ENCODE results near the gene RAD51B.

Gene RAD51B

GRCh38 chr14:68569970-68570409, 750.4 kb downstream of the RAD51B start:
- DNase-seq: no peak

- DNase-seq: no peak
Observed at GRCh38 chr14:68571114-68571591, 751.6 kb downstream of the RAD51B start.

GRCh38 chr14:68571928-68572525, 752.4 kb downstream of the RAD51B start:
- no peak for DNase-seq

DNA sequence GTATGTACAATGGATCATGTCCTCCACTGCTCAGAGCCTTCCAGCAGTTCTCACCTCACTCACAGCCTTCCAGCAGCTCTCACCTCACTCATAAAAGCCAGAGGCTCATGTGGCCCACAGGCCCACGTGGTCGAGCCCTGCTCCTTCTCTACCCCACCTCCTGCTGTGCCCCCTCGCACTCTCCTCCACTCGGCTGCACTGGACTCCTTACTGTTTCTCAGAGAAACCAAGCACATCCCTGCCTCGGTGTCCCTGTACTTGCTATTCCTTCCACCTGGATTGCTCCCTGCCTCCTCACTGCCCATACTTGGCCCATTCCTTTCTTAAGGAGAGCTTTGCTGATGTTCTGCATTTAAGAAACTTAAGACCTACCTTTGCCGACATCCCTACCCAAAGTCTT, 753.5 kb downstream of the RAD51B start:
- no peak for DNase-seq

- no peak for DNase-seq
Observed at GRCh38 chr14:68573722-68574121, 754.1 kb downstream of the RAD51B start.

DNA sequence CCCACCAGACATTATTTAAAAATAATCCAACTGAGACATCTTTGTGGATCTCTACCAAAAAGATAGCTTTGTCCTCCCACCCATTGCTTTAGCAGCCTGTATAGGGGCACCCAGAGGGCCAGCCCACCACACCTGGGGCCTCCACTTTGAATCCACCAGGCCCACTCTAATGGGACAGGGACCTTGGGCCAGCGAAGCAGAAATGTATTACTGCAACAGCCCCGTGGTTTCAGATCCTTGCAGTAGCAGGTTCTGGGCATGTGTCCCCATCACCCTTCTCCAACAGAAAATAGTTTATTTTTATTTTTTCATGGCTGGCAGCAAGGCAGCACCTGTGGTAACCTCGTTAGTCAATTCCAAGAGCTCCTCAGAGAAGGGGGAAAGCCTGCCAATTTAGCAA, 754.9 kb downstream of the RAD51B start:
- no peak for DNase-seq

GRCh38 chr14:68574906-68575305, 755.3 kb downstream of the RAD51B start:
- DNase-seq: no peak

DNA sequence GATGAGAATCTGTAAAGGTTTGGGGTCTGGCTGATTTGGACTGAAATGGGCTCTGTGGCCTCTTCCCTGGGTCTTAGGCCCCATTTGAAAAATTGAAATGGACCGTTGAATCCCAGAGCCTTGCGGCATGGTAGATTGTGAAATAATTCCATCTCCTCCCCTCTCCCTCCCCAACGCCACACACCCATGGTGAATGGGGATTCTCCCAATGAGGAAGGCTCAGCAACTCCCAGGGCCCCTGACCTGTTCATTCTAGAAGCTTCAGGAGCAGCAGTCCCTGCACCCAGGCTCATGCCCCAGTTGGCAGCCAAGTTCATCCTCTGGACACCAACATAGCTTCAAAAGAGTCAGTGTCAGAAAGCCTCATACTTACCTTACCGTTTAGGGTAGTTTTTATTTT, 755.8 kb downstream of the RAD51B start:
- DNase-seq: no peak

GRCh38 chr14:68576031-68576430, 756.5 kb downstream of the RAD51B start:
- DNase-seq: no peak

GRCh38 chr14:68576496-68577244, 757.1 kb downstream of the RAD51B start:
- no peak for DNase-seq

DNA sequence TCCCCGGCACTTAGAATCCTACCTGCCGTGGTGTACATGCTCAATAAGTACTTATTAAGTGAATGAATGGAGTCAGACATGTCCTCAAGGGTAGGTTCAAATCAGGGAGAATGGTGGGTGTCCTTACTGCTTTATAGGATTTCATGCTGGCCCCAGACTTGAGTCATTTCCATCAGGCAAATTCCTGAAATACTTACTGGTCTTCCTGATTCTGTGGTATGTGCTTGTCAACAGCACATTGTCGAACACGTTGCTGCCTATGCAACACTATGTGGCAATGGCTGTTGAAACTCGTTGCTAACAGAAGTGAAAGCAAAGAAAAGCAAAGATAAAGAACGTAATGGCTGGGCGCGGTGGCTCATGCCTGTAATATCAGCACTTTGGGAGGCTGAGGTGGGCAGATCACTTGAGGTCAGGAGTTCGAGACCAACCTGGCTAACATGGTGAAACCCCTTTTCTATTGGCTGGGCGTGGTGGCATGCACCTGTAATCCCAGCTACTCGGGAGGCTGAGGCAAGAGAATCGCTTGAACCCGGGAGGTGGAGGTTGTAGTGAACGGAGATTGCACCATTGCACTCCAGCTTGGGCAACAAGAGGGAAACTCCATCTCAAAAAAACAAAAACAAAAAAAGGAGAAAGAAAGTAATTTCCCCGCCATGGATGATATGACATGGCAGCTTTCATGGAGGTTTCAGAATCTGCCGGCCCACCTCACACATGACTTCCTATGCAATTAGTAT, 758.4 kb downstream of the RAD51B start:
- no peak for DNase-seq

DNA sequence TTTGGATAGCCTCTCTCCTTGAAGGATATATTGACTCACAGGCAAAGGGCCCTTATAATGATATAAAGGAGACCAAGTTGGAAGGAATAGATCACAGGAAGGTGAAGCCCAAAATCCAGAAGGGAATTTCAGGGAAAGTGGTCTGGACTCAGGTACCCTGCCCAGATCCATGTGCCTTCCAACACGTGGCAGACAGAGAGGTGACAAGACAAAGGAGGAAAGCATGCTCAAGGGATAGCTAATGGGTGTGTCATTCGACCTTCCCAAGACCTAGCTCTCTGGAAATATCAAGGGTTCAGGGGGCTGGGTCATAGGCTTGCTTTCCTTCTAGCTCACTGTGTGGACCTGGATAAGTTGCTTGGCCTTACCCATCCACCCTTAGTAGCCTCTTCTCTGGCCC, 759.0 kb downstream of the RAD51B start:
- no peak for DNase-seq

DNA sequence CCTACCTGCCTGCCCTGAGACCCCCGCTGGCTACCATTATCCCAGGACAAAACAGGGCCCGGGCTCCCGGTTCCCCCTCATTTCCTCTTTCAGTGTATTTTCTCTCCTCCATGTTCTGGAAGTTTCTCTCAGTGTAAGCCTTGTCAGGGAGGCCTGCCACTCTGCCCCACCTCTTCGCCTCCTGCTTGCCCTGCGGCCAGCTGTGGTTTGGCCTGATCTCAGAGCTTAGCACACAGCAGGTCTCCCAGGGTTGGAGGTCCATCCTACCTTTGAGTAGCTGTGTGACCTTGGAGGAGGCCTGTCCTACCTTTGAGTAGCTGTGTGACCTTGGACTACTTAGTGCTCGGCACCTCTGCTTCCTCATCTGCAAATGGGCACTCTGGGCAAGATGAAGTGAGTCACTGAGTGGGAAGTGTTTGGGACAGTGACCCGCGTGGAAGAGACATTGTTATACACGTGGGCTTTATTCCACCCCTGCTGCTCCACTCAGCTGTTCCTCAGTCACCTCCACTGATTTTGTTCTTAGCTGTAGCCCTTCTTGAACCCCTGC, 760.6 kb downstream of the RAD51B start:
- DNase-seq: no peak

GRCh38 chr14:68580671-68581070, 761.1 kb downstream of the RAD51B start:
- no peak for DNase-seq

DNA sequence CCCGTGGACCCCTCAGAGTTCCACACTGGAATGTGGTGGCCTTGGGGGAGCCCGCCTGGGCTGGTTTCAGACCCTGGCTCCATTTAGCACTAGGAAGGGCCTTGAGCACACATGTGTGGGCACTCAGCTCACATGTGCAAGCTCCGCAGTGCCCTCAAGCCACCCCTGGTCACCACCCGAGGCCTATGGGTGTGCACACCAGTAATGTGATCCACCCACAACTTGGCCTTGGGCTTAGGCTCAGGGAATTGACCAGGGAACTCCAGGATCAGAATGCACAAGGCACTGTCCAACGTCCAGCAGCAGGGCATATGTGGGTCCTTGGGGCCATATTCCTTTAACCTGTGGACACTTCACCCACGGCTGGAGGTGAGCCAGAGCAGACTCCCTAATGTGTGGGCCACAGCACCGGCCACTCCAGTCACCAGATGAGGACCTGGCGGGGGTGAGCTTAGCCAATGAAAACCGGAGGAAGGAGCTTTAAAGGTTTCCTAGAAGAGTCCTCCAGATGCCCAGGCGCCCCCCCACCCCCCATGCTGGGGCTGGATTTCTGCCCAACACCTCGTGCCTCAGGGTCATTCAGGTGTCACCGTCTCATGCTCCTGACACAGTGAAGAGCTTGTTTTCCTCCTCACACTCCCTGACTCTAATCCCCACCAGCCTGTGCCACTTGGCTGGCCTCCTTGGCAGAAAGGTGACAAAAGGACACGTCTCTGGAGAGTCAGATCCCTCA, 764.1 kb downstream of the RAD51B start:
- DNase-seq: no peak

DNA sequence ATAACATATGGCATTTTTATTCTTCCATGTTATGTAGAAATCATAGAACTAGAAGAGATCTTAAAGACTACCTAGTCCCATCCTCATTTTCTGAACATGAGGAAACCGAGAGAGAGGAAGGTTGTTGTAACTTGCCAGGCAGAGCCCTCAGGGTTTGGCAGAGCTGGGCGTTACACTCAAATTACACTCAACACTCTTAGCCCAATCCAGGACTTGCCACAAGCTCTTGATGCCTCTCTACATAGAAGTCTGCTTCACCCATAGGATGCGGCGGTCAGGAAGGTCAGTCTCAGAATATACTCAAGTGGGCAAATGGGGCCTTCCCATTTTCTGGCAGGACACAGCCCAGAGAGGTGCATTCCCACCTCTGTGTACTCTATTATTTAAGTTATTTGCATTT, 765.2 kb downstream of the RAD51B start:
- DNase-seq: no peak

- DNase-seq: no peak
Observed at GRCh38 chr14:68585690-68586089, 766.1 kb downstream of the RAD51B start.

- no peak for DNase-seq
Observed at GRCh38 chr14:68586896-68587751, 767.5 kb downstream of the RAD51B start.

GRCh38 chr14:68587931-68588330, 768.4 kb downstream of the RAD51B start:
- no peak for DNase-seq

DNA sequence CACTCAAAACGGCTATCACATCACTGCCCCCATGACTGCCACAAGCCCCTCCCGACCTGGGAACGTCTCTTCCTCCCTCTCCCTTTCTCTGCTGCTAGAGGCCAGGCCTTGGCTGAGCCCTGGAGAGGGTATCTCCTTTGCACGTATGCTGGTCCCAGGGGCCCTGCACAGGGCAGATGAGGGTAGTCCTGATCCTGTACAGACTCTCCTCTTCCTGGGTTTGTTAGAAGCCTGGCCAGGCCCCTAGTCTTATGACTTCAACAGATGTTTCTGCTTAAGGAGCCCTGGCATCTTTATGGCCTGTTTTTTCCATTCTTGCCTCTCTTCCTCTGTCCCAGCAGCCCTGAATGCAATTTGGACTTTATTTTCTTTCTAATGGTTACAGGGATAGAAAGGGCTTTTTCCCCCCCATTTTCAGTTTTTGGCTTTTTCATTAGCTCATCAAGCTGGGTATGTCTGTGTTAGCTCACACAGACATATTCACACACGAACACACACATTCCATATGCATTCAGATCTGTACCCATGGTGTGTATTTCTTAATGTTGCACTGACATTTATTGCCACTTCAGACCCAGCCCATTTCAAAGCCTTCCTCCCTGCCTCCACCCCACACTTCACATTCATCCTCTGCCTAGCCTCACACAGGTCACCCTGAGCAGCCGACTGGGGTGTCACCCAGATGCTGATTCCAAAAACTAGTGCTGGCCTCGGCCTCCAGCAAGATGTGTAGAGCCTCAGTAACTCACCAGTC, 770.0 kb downstream of the RAD51B start:
- peak; percentile 18 for DNase-seq

DNA sequence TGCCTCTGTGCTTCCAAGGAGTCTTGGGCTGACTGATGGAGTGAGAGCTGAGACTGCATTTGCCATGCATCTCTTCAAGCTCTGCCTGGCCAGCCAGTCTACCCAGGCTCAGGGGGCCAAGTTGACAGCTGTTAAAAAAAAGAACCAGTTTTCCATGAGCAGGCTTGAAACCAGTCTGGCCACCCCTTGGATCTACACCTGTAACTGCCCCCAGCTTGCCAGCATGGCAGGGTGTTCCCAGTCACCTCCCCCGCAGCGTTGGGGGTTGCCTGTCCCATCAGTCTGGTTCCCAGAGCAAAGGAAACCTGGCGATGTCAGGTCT, 770.6 kb downstream of the RAD51B start:
- DNase-seq: no peak

All from CD4-positive, alpha-beta T cell treated with Interleukin-6 for 4 hours (primary cell).